22Rv1 (cell line): ENCODE results near the gene MYH14.

ENCODE experiments used
- ZFX ChIP-seq: fragments of 450-650 bp; IDR thresholded peaks from 2 replicates; pipeline ENCODE4 v1.6.1; 2017; ENCODE audit warnings: antibody characterized with exemption, borderline replicate concordance
- TF ChIP-seq, protein P1 (sequence below): fragments of 450-650 bp; IDR thresholded peaks from 2 replicates; pipeline ENCODE4 v1.5.1; 2017; ENCODE audit warnings: mild to moderate bottlenecking

- TF ChIP-seq, protein P1, sequence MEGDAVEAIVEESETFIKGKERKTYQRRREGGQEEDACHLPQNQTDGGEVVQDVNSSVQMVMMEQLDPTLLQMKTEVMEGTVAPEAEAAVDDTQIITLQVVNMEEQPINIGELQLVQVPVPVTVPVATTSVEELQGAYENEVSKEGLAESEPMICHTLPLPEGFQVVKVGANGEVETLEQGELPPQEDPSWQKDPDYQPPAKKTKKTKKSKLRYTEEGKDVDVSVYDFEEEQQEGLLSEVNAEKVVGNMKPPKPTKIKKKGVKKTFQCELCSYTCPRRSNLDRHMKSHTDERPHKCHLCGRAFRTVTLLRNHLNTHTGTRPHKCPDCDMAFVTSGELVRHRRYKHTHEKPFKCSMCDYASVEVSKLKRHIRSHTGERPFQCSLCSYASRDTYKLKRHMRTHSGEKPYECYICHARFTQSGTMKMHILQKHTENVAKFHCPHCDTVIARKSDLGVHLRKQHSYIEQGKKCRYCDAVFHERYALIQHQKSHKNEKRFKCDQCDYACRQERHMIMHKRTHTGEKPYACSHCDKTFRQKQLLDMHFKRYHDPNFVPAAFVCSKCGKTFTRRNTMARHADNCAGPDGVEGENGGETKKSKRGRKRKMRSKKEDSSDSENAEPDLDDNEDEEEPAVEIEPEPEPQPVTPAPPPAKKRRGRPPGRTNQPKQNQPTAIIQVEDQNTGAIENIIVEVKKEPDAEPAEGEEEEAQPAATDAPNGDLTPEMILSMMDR = no peak
- TF ChIP-seq ZFX = no peak
These were observed 501 bp upstream of the MYH14 start for GRCh38 chr19:50202962-50203280.
